Right forelimb (tissue), 1 donor: ENCODE data around the gene UBE4B.

Experiments used
- DNase-seq: peaks from one replicate; pipeline ENCODE4 v3.0.0-alpha.2; 2018

UBE4B gene

DNA sequence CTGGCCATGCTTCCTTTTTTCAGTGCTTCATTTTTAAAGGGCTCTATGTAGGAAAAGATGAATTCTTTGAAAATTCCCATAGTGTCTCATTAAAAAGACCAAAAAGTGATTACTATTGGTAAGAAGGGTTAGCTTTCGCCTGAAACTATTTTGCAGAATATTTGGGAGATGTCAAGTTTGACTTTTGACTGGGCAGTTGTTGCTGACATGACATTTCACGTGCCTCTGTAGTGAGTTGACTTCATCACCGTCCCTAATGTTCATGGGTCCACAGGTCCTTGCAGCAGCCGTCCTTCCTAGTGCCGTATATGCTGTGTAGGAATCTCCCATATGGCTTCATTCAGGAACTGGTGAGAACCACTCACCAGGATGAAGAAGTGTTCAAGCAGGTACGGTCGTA is 88.9 kb downstream of the UBE4B start:
- no peak for DNase-seq

DNA sequence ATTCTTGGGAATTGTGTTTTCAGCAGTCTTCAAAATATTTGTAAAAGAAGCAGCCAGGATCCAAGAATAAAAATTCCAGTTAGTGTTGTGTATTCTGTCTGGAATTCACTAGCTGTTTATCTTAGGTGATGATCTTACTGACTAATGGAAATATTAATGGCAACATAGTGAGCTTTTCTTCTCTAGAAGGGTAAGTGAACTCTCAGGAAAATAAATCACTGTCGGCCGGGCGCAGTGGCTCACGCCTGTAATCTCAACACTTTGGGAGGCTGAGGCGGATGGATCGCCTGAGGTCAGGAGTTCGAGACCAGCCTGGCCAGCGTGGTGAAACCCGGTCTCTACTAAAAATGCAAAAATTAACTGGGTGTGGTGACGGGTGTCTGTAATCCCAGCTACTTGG is 90.2 kb downstream of the UBE4B start:
- DNase-seq, result no peak

DNA sequence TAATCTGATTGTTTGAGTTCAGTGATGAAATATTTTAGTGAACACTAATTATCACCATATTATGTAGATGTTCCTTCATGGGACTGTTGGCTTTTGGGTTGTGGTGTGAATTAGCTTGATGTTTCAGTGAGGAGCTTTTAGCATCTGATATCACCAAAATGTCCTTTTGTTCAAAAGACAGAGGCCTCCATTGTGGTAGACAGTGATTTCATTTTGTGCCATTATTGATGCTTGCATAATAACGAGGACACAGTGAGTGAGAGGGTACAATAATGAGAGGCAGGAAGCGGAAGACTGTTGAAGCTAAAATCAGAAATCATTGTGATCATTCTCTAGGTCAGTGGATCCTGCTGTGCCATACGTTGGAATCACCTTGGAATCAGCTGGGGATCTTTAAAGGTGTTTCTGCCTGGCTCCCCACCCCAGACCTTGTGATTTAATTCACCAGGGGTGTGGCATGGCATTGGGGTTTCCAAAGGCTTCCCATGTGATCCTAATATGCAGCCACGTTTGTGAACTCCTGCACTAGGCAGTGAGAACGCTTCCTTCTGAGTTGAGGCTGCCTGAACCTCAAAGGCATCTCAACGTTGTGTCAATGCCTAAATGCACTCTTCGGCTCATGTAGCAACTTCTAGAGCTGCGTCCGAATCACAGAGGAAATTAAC is 95.5 kb downstream of the UBE4B start:
- DNase-seq, result no peak

DNA sequence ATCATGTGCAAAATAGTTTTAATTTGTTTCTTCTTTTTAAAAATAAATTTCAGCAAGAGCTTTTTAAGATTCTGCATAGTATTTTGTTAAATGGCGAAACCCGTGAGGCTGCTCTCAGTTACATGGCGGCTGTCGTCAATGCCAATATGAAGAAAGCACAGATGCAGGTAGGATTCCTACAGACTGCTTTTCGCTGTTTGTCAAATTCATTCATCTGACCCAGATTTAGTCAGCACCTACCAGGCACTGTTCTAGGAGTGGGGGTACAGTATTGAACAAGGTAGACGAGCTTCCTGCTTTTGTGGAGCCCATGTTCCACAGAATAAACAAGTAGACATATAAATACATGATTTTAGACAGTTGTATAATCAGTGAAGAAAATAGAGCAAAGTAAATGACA is 99.6 kb downstream of the UBE4B start:
- no peak for DNase-seq

DNA sequence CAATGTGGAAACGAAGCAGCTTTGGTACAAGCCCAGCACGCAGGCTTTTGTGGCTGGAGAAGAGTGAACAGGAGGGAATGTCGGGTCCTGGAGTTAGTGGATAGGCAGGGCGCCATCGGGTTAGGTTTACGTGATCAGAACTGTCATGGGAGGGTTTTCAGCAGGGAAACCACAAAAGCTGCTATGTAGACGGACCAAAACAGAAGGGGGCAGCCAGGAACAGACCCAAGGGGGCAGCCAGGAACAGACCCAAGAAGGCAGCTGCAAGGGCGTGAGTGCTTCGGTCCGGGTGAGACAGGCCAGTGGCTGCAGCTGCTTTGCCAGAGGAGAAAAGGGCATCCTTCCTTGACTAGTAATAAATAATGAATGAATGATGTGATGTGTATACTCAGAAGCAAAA is 100.1 kb downstream of the UBE4B start:
- DNase-seq, result no peak

DNA sequence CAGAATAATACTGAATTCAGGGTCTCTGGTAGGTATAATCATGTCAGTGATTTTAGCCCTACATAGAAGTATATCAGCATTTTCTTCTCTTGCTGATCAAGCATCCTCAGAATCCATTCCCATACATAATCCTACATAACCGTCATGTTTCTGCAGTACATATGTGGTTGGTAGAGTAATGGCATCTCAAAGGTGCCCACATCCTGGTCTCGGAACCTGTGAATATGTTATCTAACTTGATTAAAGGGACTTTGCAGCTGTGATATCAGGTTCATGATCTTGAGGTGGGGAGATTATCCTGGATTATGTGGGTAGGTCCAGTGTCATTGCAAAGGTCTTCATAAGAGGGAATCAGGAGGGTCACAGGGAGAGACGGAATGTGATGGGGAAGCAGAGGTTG is 108.2 kb downstream of the UBE4B start:
- DNase-seq, result no peak

DNA sequence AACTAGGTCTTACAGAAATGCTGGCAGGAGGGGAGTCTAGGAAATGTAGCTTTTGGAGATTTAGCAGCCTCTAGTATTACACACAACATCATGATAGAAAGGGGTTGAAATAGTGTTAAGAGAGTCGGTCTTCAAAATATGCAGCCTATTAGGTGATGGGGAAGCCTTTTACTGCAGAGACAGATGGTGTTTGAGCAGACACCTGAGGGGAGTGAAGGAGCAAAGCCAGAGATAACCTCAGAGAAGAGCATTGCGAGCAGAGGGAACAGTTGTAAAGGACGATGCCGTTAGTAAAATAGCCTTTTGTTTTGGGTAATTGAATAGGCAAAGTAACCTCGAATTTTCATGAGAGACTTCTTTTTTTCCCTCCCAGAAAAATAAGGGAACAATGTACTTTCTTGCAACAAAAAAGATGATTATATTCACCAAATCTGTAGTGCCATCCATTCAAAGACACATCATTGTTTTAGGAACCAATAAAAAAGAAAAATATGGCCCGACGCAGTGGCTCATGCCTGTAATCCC is 111.3 kb downstream of the UBE4B start:
- no peak for DNase-seq

DNA sequence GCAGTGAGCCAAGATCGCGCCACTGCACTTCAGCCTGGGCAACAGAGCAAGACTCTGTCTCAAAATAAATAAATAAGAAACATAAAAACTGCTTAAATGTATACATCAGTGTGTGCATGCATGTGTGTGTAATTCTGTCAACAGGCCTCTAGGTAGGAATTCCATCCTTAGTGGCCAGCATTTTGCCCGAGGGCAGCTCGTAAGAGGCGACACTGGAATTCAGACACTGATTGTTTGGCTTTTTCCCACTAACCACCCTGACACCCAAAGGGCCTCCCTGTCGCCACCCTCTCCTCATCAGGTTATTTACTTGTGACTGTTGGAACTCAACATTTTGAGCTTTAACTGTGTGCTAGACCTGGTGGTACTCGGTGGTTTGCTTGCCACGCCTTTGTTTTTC is 113.6 kb downstream of the UBE4B start:
- DNase-seq, result no peak

DNA sequence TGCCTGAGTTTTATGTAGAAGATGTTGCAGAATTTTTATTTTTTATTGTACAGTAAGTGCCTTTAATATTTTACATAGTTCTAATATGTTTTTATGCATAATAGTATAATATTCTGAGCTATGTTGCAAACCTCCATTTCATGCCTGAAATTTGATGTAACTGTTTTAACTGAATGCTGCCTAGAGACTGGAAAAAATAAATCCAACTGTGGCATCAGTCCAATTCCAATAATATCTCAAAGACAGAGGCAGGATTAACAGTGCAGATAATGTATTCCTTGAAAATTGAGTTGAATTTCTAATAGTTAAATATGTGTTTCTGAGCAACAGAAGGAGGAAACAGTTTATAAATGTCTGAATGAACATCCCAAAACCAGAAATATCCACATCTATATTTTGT is 116.5 kb downstream of the UBE4B start:
- DNase-seq, result no peak

DNA sequence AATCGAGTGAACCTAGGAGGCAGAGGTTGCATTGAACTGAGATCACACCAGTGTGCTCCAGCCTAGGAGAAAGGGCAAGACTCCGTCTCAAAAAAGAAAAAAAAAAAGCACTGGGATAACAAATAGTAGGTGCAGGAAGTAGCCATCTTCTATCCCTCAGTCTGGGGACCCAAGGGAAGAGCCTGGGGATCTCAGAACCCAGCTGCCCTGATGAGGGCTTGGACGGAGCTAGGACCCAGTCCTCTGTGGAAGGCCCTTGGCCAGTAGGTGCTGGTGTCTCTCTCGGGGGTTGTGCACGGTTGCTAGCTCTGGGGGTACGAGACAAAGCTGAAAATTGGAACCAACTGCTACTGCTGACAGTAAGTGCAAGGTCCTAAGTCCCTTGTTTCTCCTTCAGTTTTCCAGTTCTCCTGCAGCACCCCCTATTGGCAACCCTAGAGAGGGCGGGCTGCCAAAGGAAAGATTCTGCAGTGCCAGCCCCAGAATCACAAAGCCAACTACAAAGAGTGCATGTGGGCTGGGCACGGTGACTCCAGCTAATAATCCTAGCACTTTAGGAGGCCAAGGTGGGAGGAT is 120.0 kb downstream of the UBE4B start:
- no peak for DNase-seq

DNA sequence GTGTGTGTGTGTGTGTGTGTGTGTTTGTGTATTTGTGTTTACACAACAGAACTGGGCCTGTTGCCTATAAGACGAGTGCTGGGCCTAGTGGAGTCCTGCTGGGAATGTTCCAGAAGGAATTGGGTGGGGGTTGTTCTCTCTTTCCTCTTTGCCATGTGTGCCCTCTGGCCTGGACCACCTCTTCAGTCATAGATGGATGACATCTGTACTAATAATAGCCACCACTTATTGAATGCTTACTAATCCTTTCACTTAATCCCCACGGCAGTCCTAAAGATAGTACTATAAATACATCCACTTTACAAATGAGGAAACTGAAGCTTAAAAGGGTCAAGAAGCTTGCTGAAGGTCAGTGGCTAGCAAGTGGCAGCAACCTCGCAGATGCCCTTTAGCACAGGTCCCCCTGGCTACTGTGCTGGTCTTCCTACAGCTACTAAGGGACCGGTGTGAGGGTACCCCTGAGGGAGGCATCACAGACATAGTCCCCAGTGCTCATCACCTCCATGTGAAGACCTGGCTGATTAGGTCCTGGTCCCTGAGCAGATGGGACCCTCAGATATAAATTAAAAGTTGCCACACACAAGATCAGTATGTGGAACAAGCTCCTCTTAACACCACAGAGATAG is 122.4 kb downstream of the UBE4B start:
- DNase-seq, result no peak

DNA sequence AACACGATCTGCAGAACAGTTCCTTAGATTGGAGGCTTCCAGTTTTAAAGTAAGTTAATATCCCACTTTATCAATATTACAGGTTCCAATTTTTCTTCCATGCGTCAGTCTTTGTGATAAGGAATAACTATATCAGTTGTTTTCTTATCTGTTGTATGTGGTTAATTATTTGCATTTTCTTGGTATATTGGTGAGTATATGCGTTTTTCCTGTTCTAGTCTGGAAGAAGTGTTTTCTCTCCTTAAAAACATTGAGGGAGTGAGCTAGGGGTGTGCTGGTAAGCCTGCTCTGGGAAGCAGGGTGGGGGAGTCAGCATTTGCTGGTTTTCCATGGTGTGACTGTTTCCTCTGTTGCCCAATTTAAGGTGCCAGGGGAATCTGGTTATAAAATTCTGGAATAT is 127.4 kb downstream of the UBE4B start:
- DNase-seq, result no peak

DNA sequence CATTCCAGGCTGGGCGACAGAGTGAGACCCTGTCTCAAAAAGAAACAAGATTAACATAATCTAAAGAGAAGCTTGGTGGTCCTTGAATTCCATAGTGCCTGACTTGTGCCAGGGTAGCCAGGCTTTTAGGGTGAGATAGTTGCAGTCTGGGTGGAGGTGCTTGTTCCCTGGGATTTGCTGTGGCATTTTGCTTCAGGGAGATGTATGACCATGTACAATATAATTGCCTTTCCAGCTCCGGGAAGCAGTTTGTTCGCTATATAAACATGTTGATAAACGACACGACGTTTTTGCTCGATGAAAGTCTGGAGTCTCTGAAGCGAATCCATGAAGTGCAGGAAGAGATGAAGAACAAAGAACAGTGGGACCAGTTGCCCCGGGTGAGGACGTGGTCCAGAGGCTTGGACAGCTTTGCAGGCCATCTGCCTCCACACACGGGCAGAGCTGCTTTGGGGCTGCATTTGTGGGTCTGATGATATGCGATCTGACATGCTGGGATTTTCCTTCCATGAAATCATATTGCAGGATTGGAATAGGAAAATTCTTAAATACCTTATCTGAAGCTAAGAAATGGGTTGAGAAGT is 128.2 kb downstream of the UBE4B start:
- DNase-seq, result no peak

DNA sequence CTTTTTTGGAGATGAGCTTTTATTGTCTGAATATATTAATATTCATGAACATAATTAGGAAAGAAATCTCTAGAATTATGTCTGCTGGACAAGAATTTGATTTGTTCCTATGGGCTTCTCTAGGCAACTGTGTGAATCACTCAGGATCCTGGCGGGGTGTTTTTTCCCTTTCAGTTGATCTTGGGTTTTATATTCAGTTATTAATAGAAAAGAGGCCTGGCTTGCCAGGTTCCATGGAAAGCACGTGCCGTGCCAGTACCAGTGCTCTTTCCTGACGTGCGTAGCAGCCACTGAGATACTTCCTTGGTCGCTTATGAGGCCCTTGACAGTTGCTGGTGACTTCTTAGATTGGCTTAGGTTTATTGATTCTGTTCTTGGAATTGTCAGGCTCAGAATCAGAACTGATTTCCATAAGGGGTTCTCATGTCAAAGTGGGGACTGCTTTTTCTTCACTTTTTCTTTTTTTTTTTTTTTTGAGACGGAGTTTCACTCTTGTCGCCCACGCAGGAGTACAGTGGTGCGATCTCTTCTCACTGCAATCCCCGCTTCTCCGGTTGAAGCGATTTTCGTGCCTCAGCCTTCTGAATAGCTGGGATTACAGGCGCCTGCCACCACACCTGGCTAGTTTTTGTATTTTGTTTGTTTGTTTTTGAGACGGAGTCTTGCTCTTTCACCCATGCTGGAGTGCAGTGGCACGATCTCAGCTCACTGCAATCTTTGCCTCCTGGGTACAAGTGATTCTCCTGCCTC is 129.0 kb downstream of the UBE4B start:
- no peak for DNase-seq

DNA sequence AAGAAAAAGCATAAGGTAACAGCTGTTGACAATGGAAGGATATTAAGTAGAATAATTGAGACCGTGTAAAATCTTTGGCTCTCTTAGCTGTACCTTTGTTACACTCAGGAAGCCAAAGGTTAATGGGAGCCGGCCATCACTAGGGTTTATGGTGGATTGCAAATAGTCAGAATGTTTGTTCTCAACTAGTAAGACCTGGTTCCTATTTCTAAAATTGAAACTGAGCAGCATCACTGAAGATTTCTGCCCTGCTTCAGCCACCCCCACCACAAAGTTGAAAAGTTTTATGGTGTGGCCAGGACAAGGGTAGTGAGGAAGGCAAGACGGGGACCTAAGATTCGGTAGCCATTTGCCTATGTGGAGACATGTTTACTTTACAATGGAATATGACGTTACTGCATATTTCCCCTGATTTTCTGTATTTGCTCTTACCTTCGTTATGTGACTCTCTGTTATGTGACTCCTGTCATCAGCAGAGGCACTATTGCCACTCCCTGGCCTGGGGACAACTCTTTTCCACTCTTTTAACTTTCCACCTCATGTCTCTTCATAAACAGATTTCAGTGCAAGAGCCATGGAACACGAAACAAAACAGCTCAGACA is 136.3 kb downstream of the UBE4B start:
- no peak for DNase-seq

DNA sequence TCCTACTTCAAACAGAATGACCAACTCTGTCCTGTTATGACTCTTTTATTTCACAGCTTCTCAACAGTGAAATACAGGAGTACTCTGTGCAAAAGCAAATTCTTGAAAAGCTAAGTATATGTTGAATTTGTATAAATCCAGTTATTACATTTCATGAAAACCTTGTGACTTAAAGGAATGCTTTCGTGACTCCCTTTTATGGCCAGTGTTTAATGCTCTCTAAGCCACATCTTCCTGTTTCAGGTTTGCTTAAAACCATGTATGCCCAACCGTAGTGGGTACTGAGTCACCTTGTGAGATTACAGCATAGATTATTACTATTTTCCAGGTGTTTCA is 137.4 kb downstream of the UBE4B start:
- no peak for DNase-seq

DNA sequence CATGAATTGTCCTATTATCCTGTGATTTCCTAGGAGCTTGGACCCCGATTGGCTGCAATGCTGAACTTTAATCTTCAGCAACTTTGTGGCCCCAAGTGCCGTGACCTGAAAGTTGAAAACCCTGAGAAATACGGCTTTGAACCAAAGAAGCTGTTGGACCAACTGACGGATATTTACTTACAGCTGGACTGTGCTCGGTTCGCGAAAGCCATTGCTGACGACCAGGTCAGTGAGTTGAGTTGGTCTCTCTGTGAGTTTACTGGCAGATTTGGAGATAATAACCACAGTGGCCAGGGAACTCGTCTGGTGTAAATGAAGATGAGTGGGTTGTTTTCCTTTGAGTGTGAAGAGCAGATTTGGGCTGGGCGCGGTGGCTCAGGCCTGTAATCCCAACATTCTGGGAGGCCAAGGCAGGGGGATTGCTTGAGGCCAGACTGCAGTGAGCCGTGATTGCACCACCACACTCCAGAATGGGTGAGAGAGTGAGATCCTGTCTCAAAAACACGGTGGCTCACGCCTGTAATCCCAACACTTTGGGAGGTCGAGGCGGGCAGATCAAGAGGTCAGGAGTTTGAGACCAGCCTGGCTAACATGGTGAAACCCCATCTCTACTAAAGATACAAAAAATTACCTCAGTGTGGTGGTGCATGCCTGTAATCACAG is 138.5 kb downstream of the UBE4B start:
- no peak for DNase-seq

DNA sequence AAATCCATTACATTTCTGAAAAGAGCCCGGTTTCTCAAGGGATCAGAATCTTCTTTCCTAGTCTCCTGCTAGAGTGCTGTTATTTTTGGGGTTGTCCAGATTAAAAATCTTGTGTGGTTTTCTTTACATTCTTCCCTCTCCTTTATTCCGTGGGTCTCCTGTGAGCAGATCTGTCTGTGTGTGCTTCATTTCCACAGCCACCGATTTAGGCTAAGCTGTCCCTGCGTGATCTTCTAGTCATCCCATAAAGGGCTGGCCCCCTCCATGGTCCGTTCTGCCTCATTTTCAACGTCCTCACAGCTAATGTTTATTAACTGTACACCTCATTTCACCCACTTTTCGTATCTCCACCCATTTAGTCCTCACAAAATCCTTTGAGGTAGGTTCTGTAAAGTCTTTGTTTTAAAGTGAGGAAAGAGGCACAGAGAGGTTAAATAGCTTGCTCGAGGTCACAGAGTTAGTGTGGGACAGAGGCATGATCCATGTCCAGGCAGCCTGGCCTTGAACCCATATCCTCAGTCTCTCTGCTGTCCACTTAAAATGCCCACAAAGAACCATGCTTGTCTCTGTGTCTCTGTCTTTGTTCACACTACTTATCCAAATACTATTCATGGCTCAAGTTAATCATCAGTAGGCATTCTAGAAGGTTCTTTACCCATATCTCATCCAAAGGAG is 139.4 kb downstream of the UBE4B start:
- DNase-seq, result no peak

DNA sequence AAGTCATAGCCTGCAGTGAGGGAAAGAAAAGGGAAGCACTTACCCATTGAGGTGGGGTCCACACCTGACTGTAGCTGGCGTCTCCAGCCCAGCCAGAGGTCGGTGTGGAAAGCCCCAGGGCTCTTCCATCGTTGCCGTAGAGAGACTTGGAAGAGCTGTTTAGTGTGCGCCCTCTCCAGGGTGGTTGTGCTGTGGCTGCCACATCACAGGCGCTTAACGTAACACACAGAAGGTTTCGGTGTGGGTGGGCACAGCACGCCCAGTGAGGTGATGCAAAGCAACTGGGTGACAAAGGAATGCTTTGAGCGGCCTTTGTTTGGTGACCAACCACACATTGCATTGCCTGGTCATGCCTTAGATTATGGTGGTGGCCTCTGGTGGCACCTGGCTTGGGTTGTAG is 140.8 kb downstream of the UBE4B start:
- no peak for DNase-seq

DNA sequence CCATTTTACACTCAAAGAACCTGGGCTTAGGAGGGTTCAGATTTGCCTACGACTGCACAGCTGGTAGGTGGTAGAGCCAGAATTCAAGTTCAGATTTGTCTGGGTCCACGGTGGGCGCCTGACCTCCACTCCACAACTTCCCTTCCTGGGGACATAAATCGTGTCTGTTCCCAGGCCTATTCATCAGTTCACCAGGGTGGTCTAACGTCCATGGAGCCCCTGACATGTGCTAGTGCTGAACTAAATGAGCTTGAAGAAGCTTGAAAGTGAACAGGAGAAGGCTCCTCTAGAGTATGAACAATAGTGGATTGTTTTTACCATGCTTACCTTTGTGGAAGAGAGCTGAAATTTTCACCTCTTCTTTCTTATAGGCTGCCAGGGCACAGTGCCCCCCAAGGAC is 145.1 kb downstream of the UBE4B start:
- DNase-seq, result no peak

DNA sequence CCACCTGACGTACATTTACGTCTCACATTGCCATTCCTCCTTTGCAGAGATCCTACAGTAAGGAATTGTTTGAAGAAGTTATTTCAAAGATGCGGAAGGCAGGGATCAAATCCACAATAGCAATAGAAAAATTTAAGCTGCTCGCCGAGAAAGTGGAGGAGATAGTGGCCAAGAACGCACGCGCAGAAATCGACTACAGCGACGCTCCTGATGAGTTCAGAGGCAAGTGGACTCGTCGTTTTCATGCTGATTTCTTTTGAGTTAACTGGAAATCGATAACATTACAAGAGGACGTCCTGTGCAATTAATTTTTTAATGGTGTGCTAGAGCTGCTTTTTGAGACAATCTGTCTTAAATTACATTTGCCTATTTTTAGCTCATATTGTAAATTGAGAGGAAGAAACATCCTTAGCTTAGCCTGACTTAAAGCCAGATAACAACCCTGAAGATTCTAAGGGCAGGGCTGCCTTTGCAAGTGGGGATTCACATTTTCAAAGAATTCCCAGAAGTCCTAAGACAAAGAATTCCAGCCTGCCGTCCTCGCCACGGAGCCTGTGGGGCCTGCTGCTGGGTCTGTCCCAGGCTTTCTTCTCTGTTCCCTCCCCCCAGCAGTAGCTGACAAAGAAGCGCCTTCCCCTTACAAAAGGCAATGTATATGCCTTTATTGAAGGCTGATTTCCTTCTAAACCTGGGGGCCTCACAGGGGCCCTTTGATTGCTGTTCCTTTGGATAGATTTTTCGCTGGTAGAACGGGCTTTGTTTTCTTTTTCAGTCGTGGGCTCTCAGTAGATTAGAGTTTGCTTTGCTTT is 146.0 kb downstream of the UBE4B start:
- DNase-seq, result no peak
